GM23338 (cell line): ENCODE data around the gene ADAMTS15. TPM values are rescaled to one million over a fixed set of nuclear protein-coding genes. Genes with fewer than 3 reads are reported as not detected.

ENCODE experiments used
- ATAC-seq: fragments of 200-7000 bp; cut with Tn5 transposase; 3 replicates; pipeline ENCODE4 v1.9.1; 2020
- DNase-seq: peaks from one replicate; pipeline ENCODE4 v3.0.0-alpha.2; 2015; ENCODE audit warnings: low spot score
- H2AFZ ChIP-seq: fragments of 200-600 bp; sonication (generic); 2 replicates; pipeline ENCODE4 v1.8.0; 2016; ENCODE audit warnings: antibody characterized with exemption, mild to moderate bottlenecking, moderate library complexity
- H3F3A ChIP-seq: fragments of 200-600 bp; sonication (generic); replicated peaks from 2 replicates; pipeline ENCODE4 v1.8.0; 2017; ENCODE audit warnings: antibody characterized with exemption, mixed run types, low read depth
- H3K27ac ChIP-seq: fragments of 200-600 bp; sonication (generic); 2 replicates; pipeline ENCODE4 v1.6.1; 2016; ENCODE audit warnings: low read depth
- H3K27me3 ChIP-seq: fragments of 200-600 bp; sonication (generic); 2 replicates; pipeline ENCODE4 v1.8.0; 2016; ENCODE audit warnings: mild to moderate bottlenecking, mixed run types, moderate library complexity; ENCODE audit not compliant: insufficient read depth
- H3K36me3 ChIP-seq: fragments of 200-600 bp; sonication (generic); 2 replicates; pipeline ENCODE4 v1.8.0; 2016; ENCODE audit warnings: mild to moderate bottlenecking; ENCODE audit not compliant: insufficient read depth
- H3K4me1 ChIP-seq: fragments of 200-600 bp; sonication (generic); 2 replicates; pipeline ENCODE4 v1.8.0; 2016; ENCODE audit warnings: mild to moderate bottlenecking, moderate library complexity; ENCODE audit not compliant: insufficient read depth
- H3K4me2 ChIP-seq: fragments of 200-600 bp; sonication (generic); 2 replicates; pipeline ENCODE4 v1.7.1; 2017; ENCODE audit warnings: mixed run types
- H3K4me3 ChIP-seq: fragments of 200-600 bp; sonication (generic); 2 replicates; pipeline ENCODE4 v1.6.1; 2016; ENCODE audit warnings: mixed run types
- H3K79me2 ChIP-seq: fragments of 200-600 bp; sonication (generic); replicated peaks from 2 replicates; pipeline ENCODE4 v1.8.0; 2017; ENCODE audit warnings: mild to moderate bottlenecking; ENCODE audit not compliant: insufficient read depth
- H3K9me2 ChIP-seq: fragments of 200-600 bp; sonication (generic); 2 replicates; pipeline ENCODE4 v1.8.0; 2017; ENCODE audit not compliant: insufficient read depth
- H4K20me1 ChIP-seq: fragments of 200-600 bp; sonication (generic); replicated peaks from 2 replicates; pipeline ENCODE4 v1.8.0; 2017; ENCODE audit warnings: mild to moderate bottlenecking; ENCODE audit not compliant: insufficient read depth
- H3K27ac Mint-ChIP-seq: 2 replicates; pipeline ENCODE4 v1.8.0; 2020; ENCODE audit warnings: inconsistent platforms, mild to moderate bottlenecking, moderate library complexity, mixed read lengths
- H3K27me3 Mint-ChIP-seq: 3 replicates; pipeline ENCODE4 v1.8.0; 2022; ENCODE audit warnings: low read depth, mild to moderate bottlenecking, moderate library complexity, mixed read lengths, inconsistent platforms; ENCODE audit not compliant: insufficient read depth, poor library complexity
- H3K36me3 Mint-ChIP-seq: 3 replicates; pipeline ENCODE4 v1.8.0; 2021; ENCODE audit warnings: low read depth, mild to moderate bottlenecking, inconsistent platforms, moderate library complexity, mixed read lengths
- H3K4me1 Mint-ChIP-seq: 3 replicates; pipeline ENCODE4 v1.8.0; 2020; ENCODE audit warnings: mild to moderate bottlenecking, inconsistent platforms, mixed read lengths
- H3K4me3 Mint-ChIP-seq: 3 replicates; pipeline ENCODE4 v1.8.0; 2021; ENCODE audit warnings: moderate library complexity, mild to moderate bottlenecking, inconsistent platforms, mixed read lengths
- H3K9me3 Mint-ChIP-seq: 3 replicates; pipeline ENCODE4 v1.8.0; 2020; ENCODE audit warnings: moderate library complexity, mild to moderate bottlenecking, inconsistent platforms, mixed read lengths
- CREB1 ChIP-seq: fragments of 250-450 bp; sonication (Bioruptor Pico); IDR thresholded peaks from 2 replicates; pipeline ENCODE4 v1.5.0; 2020; ENCODE audit warnings: low read depth, mild to moderate bottlenecking, moderate library complexity
- EZH2phosphoT487 ChIP-seq: fragments of 200-600 bp; sonication (generic); IDR thresholded peaks from one replicate; pipeline ENCODE4 v1.8.1; 2018; ENCODE audit warnings: antibody characterized with exemption; ENCODE audit not compliant: unreplicated experiment
- JUNB ChIP-seq: IDR thresholded peaks from one replicate; pipeline ENCODE4 v1.6.1; 2016; ENCODE audit warnings: antibody characterized with exemption; ENCODE audit not compliant: unreplicated experiment
- POLR2AphosphoS5 ChIP-seq: IDR thresholded peaks from 2 replicates; pipeline ENCODE4 v1.6.1; 2016; ENCODE audit warnings: antibody characterized with exemption, low read depth
- STAT1 ChIP-seq: IDR thresholded peaks from one replicate; pipeline ENCODE4 v1.6.1; 2016; ENCODE audit warnings: antibody characterized with exemption; ENCODE audit not compliant: unreplicated experiment
- ZNF114 ChIP-seq: fragments of 250-450 bp; sonication (Bioruptor Pico); IDR thresholded peaks from 2 replicates; pipeline ENCODE4 v1.5.0; 2020; ENCODE audit warnings: mild to moderate bottlenecking, moderate library complexity
- ZNF462 ChIP-seq: fragments of 250-450 bp; sonication (Bioruptor Pico); IDR thresholded peaks from 2 replicates; pipeline ENCODE4 v1.5.0; 2020; ENCODE audit warnings: mild to moderate bottlenecking, moderate library complexity
- polyA plus RNA-seq: library from polyadenylated mRNA; unstranded; fragments of >200 nt; fragmentation: Nextera tagmentation; extraction: Ambion mirVana; gene quantifications from 2 replicates; pipeline ENCODE4 v1.2.1, GENCODE V29; 2016
- total RNA-seq: library from RNA; depleted of rRNA; stranded (reverse); fragments of >200 nt; shearing (Covaris generic); gene quantifications from 2 replicates; pipeline ENCODE4 v1.2.3, GENCODE V29; 2014

ADAMTS15 gene
- total and polyA plus RNA-seq, 2 experiments from 2014 or later = 0.42 to 5.6 TPM

GRCh38 chr11:130510407-130511006 is 62.1 kb downstream of the ADAMTS15 start:
- peaks cover 35% of the 10 kb centered on the region for H3K9me3 Mint-ChIP-seq

GRCh38 chr11:130511765-130512164 is 63.3 kb downstream of the ADAMTS15 start:
- ATAC-seq = no peak

More at GRCh38 chr11:130510407-130511006, 62.1 kb downstream of the ADAMTS15 start:
- H3K27ac ChIP-seq = no peak overlapping the region
- no peak for DNase-seq
- H2AFZ ChIP-seq = no peak overlapping the region
- H3K27me3 Mint-ChIP-seq = no peaks in the 10 kb centered on the region
- no peak overlapping the region for H3K27ac Mint-ChIP-seq
- H3K36me3 ChIP-seq = no peaks in the 10 kb centered on the region
- no peaks in the 10 kb centered on the region for H4K20me1 ChIP-seq
- 0 out of 2 replicates have a peak, but pooled peaks cover 3% of the 10 kb centered on the region for H3K4me1 ChIP-seq
- H3F3A ChIP-seq = no peaks in the 10 kb centered on the region
- H3K4me3 Mint-ChIP-seq = no peak overlapping the region
- no peak overlapping the region for H3K4me2 ChIP-seq
- H3K4me1 Mint-ChIP-seq = peaks cover 13% of the 10 kb centered on the region; the same call in 2 of the 3 replicates
- peaks cover 5% of the 10 kb centered on the region; the same call in 1 of the 2 replicates for H3K9me2 ChIP-seq
- no peak for ATAC-seq
- H3K36me3 Mint-ChIP-seq = peaks cover 22% of the 10 kb centered on the region
- TF ChIP-seq JUNB = no peak
- no peak overlapping the region for H3K4me3 ChIP-seq
- H3K27me3 ChIP-seq = no peaks in the 10 kb centered on the region
- no peaks in the 10 kb centered on the region for H3K79me2 ChIP-seq

More at GRCh38 chr11:130511765-130512164, 63.3 kb downstream of the ADAMTS15 start:
- Mint-ChIP-seq H3K4me1 (peaks cover 18% of the 10 kb centered on the region; the same call in 2 of the 3 replicates), H3K27ac (no peak overlapping the region), H3K9me3 (peaks cover 23% of the 10 kb centered on the region), H3K27me3 (no peaks in the 10 kb centered on the region), H3K36me3 (peaks cover 15% of the 10 kb centered on the region), H3K4me3 (no peak overlapping the region)
- no peak for DNase-seq
- Histone ChIP-seq H4K20me1 (no peaks in the 10 kb centered on the region), H3K9me2 (peaks cover 10% of the 10 kb centered on the region; the same call in 1 of the 2 replicates), H3K27ac (no peak overlapping the region), H3F3A (no peaks in the 10 kb centered on the region), H3K4me1 (peaks cover 10% of the 10 kb centered on the region), H3K79me2 (no peaks in the 10 kb centered on the region), H3K4me3 (no peak overlapping the region), H3K27me3 (no peaks in the 10 kb centered on the region), H2AFZ (no peak overlapping the region), H3K36me3 (no peaks in the 10 kb centered on the region), H3K4me2 (no peak overlapping the region)
- TF ChIP-seq STAT1 (no peak), JUNB (no peak), POLR2AphosphoS5 (no peak), ZNF462 (CRISPR knock-in tag) (no peak), EZH2phosphoT487 (no peak), ZNF114 (no peak), CREB1 (no peak)
